ENCODE data around the gene SEMA3F.
"Not testable (repeated sequence)": the region's sequence is repeated elsewhere in the genome, so short reads cannot be mapped to it uniquely, and the experiment has no call there.

SEMA3F gene

DNA sequence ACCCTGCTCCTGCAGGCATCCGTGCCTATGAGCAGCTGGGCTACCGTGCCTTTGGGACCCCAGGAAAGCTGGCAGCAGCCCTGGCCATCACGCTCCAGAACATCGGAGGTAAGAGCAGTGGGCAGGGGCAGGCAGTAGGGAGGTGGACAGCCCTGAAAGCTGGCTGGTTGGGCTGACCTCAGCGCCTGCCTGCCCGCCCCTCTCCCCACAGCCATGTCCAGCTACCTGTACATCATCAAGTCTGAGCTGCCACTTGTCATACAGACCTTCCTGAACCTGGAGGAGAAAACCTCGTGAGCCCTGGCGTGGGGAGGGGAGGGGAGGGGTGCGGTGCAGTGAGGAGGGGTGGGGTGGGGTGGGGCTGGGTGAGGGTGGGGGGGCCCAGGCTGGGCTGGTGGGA, 60.4 kb downstream of the SEMA3F start:
- no peak for DNase-seq

DNA sequence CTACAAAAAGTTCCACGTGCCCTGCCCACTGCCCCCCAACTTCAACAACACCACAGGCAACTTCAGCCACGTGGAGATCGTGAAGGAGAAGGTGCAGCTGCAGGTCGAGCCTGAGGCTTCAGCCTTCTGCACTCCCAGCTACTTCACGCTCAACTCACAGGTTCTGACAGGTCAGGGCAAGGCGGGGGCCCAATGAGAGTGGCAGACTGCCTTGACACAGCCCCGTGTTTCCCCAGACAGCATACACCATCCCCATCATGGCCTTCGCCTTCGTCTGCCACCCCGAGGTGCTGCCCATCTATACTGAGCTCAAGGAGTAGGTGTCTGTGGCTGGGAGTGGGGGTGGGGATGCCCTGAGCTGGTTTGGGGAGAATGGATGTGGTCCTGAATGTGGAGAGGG, 62.6 kb downstream of the SEMA3F start:
- DNase-seq = no peak

DNA sequence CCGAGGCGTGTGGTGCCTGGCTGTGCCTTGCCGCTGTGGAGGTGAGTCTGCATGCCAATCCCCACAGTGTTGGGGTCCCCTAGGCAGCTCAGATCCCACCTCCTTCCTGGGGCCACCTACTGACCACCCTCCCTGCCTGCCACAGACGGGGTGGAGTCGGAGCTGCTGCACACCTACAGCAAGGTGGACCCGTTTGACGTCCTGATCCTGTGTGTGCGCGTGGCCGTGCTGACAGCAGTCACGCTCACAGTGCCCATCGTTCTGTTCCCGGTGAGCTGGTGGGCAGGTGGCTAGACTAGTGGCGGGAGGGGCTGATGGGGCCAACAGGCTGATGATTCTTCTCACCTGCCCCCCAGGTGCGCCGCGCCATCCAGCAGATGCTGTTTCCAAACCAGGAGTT, 63.3 kb downstream of the SEMA3F start:
- no peak for DNase-seq

DNA sequence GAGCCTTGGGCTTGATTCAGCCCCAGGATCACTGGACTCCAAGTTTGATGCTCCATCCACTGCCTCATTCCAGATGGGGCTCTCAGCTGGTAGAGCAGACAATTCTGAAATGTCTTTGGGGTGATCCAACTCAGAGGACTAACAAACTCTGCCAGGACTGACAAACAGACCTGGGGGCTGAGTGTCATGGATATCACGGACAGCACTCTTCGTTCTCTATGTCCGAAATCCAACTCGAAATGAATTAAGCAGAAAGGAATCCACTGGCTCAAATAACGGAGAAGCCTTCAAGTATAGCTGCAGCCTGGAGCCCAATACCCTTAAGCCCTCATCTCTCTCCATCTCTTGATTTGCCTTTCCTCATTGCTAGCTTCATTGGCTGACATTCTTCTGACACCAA, 64.2 kb downstream of the SEMA3F start:
- DNase-seq = no peak

DNA sequence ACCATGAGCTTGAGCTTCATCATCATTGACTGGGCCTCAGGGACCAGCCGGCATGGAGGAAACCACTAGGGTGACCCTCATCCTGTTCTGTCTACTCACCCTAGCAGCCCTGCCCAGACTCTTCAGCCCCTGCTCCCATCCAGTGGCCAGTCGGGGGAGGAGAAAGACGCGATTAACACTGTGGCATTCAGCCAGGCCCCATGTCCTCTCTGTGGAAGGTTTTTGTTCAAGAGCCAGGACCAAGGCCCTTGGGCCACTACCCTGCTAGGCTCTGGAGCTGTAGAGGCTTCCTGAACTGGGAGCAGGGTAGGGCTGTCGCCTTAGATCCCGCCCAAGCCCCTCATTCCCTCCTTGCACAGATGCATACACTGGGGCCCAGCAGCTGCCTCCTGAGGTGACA, 65.0 kb downstream of the SEMA3F start:
- DNase-seq = no peak

DNA sequence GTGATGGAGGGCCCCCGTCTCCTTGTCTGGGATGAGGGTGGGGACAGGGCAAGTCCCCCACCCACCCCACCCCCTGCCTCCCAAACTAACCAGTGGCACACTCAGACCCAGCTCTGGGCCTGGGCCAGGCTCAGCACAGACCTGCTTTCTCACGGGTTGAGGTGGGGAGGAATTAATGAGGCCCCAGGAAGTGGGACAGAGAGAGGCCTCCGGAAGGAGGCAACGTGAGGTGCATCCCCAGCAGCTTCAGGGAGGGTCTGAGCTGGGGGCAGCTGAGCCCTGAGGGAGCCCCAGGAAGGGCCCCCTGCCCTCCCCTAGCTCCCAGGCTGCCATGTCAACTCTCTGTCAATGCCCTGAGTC, 65.9 kb downstream of the SEMA3F start:
- no peak for DNase-seq

DNA sequence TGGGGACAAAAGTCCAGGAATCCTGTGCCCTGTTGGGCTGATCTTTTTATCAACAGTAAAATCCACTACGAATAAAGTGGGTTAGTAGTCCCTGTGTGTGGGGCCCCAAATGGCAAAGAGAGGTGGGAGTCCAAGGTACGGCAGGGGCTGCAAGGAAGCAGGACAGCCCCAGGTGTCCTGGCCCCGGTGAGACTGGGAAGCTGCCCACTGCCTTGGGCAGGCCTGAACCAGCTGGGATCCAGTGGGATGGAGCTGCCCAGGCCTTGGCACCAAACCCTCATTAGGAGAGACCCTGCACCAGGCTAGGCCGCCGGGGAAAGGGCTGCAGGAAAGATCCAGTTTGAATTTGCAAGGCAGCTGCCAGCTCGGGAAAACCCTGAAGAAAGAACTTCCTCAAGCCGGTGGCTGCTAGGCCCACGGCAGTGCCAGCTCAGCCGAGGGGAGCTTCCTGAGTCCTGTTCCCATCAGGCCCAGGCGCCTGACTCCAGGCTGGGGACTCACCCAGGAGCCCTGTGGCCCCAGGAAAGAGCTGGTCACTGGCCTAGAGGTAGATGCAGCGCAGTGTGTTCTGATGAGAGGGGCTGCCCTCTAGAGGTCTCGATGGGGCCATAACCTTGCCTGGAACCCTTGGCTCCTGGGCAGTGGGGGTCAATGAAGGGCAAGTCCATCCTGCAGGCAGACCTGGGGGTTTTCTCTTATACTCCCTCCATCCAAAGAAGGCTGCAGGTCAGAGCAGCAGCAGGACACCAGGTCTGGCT, 66.5 kb downstream of the SEMA3F start:
- DNase-seq = no peak

DNA sequence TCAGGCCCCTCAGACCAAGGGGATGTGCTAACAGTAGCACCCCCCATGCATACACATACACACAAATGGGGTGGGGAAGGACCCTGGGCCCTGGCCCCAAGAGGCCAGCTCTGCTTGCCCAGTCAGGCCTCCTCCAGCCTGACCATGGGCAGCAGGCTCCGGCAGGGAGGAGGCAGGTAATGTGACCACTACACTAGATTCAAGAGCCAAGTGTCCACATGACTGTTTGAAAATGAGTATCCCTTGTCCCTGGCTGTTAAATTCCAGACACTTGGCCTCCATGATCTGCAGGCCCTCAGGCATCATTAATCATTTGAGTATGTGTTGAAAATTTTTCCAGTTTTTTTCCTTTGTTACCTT, 67.0 kb downstream of the SEMA3F start:
- DNase-seq = no peak

DNA sequence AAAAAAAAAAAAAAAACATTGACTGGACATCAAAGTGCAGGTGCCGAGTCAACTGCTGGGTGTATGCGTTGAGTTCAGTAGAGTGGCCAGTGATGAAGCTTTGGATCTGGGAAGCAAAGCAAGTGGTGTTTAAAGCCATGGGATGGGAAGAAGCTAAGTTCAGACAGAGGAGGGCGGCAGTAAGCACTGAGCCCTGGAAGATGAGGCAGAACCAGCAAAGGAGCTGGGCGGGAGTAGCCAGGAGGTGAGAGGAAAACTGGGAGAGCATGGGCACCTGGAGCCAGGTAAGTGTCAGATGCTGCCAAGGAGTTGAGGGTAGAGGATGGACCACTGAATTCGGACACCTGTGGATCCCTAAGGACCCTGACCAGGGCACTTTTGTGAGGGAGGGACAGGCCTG, 69.5 kb downstream of the SEMA3F start:
- no peak for DNase-seq

DNA sequence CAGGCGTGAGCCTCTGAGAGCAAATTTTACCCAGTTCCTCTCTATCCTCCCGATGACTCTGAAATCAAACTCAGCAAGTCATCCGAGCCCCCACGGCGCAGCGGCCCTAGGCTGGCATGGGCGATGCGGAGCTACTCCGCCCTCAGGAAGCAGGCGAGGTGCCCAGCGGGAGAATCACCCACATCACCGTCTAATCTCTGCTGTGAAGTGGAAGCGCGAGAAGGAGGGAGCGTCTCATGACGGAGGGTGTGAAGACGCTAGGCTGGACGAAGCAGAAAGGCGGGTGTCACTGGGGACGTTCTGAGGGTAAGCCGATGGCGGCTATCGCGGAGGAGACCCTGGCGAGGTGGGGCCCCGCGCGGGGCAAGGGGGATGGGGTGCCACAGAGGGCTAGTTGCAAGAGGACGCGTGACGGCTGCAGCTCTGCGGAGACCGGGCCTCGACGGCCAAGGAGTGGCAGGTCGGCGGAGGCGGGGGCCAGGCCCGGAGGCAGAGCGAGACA, 71.8 kb downstream of the SEMA3F start:
- DNase-seq = no peak

DNA sequence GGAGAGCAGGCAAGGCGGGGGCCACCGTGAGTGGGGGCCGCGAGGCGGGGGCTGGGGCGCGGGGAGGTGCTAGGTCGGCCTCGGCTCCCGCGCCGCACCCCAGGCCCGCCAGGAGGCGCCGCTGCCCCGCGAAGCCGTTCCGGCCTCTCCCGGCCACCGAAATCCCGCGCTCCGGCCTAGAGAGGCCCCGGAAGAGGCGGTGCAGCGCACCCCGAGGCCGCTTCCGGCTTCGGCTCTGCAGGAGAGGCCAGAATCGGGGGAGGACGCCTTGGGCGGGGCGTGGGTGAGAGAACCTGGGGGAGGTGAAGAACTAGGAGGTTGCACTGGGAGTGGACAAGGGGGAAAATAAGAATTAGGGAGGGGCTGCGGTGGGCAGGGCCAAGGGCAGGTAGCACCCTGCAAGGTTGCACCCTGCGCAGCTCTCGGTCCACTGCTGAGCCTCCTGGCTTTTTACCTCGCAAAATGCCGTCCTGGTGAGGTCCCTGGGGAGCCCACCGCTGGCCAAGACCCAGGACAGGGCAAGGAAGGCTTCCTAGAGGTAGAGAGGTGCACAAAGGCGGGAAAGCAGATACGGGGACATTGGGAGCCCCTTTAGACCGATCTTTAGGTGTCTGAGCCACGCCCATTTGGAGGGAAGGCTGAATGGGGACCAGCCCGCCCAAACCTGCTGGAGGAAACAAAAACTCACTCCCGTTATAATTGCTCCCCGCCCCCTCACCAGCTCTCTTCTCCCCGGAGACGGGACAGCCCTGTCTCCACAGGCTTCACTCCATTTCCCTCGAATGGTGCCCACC, 72.5 kb downstream of the SEMA3F start:
- DNase-seq = peak; percentile 56

DNA sequence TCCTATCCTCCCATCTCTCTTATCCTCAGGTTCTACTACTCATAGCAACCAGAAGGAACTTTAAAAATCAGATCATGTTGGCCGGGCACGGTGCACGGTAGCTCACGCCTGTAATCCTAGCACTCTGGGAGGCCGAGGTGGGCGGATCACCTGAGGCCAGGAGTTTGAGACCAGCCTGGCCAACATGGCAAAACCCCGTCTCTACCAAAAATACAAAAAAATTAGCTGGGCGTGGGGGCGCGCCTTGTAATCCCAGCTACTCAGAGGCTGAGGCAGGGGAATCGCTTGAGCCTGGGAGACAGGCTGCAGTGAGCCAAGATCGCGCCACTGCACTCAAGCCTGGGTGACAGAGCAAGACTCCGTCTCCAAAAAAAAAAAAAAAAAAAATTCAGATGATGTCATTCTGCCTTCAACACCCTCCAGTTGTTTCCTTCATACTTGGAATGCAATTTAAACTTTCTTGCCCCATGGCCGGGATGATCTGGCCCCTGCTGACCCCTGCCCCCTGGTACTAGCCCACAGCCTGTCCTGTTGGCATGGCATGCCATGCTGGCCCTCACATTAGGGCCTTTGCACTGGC, 73.2 kb downstream of the SEMA3F start:
- DNase-seq = not testable (repeated sequence)

DNA sequence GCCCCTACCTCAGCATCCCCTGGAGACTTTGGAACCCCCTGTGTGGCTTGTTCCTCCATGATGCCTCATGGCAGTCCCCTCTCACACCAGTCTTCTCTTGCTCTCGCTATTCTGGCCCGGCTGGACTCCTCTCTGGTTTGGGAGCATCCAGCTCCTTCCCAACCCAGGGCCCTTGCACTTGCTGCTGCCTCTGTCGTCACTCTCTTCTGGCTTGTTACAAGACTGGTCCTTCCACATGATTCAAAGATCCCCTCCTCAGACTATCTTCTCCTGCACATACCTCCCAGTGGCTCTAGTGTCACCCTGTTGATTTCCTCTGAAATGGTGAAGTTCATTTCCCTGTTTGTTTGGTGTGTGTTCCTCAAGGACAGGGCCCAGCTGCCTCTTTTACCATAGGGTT, 74.4 kb downstream of the SEMA3F start:
- DNase-seq = no peak

DNA sequence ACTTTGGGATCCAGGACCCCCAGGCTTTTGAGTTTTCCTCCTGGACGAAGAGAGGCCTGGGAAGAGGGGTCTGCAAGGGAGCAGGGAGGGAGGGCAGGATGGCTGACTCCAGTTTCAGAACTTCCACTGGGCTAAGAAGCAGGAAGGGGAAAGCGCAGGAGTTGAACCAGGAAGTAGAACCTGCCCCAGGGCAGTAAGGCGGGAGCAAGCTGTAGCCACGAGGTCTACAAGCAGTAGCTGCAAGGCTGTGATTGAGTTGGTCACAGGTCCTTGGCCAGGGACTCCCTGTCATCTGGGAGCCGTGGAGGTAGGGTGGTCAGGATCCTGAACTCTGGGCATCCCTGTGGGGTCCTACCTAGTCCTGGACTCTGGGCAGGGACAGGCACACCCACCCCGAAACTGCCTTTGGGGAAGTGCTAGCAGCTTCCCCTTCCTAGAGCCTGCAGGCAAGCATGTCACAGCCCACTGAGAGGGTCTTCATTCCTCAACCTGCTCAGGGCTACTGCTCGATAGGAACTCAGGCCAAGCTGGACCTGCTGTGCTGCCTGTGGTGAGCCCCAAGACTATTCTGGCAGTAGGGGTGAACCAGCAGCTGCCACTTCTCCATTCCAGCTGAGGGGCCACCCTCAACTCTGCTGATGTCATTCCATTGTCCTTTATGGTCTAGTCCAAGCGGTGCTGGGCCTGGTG, 75.1 kb downstream of the SEMA3F start:
- DNase-seq = no peak

DNA sequence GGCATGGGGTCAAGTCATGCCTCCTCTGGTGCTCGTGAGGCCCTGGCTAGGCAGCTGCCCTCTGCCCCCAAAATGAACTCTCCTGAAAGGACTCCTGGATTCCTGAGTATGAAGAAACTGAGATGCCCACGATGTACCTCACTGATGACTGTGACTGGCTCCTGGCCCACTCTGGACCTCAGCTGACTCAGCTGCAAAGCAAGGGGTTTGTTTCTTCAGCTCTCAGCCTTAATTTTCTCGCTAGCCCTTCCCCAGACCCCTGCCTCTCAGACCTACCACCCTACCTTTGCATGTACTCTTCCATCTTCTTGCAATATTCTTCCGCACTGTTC, 75.6 kb downstream of the SEMA3F start:
- DNase-seq = no peak

DNA sequence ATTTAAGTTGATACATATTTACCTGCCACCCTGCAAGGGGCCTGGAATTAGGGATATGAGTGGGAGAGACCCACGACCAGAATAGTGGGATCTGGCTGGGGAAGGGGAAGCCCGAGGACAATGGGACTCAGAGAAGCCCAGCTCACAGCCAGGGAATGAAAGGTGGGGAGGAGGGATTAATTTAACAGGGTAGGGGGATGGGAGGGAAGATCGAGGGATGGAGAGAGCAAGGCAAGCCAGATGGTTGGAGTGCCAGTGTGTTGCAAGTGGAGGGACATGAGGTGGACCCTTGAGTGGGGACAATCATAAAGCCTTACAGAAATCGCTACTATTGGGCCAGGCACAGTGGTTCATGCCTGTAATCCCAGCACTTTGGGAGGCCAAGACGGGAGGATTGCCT, 76.5 kb downstream of the SEMA3F start:
- no peak for DNase-seq

DNA sequence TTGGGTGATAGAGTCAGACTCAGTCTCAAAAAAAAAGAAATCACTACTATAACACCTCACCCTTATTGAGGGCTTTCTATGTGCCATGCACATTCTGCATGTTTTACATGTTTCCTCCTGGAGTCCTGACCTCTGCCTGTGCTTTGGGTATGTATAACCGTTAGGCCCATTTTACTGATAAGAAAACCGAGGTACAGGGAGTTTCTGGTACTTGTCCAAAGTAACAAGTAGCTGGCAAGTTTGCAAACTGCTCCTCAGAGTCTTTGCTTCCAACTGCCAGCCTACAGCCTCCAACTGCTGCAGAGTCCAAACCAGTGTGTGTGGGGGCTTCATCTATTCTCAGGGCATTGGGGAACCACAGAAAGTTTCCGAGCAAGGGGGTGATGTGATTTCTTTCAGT, 77.2 kb downstream of the SEMA3F start:
- no peak for DNase-seq

DNA sequence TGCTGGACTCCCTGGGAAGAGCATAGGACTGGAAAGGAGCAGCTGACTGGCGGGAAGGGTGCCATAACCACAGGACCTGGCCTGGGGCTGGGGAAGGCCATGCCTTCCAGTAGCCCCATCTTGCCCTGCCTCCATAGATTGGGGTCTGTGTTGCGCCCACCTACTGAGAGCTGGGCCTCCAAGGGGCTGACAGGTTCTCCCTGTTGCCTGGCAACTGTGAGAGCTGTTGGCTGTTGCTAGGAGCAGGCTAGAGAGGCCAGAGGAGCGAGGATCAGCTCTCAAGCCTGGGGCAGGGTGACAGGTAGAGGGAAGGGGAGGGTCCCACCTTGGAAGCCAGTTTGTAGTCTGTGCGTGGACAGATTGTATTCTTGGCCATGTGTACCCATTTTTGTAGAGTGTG, 78.1 kb downstream of the SEMA3F start:
- no peak for DNase-seq

DNA sequence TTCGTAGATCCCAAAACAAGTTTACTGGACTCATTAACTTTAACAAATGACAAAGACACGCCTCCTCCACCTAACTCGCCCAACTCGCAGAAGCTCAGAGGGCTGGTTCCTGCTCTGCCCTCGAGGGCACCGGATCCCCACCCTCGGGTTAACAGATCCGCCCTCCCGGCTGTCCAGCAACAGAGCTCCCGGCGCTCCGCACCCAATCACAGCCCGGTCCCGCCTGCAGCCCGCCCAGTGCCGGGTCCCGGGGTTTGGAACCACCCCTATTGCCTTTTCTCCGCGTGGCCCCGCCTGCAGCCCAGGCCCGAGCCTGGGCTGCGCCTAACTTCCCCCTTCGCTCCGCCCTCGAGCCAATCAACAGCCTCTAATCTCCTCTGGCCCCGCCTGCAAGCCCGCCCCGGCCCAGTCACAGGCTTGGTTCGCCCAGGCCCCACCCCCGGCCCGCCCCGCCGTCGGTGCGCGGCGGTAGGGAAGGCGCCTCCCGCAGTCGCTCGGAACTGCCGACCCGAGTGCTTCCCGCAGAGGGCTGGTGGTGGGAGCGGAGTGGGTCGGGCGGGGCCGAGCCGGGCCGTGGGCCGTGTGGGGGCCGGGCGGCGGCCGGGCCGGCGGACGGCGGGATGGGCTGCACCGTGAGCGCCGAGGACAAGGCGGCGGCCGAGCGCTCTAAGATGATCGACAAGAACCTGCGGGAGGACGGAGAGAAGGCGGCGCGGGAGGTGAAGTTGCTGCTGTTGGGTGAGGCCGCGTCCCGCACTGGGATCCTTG, 80.8 kb downstream of the SEMA3F start, which contains the start of gene GNAI2:
Gene GNAI2 (plus strand): TSS at position 489 of the 768 bp plus-strand sequence. CDS start 132 bp downstream, at position 621.
- peak; percentile 58 for DNase-seq

DNA sequence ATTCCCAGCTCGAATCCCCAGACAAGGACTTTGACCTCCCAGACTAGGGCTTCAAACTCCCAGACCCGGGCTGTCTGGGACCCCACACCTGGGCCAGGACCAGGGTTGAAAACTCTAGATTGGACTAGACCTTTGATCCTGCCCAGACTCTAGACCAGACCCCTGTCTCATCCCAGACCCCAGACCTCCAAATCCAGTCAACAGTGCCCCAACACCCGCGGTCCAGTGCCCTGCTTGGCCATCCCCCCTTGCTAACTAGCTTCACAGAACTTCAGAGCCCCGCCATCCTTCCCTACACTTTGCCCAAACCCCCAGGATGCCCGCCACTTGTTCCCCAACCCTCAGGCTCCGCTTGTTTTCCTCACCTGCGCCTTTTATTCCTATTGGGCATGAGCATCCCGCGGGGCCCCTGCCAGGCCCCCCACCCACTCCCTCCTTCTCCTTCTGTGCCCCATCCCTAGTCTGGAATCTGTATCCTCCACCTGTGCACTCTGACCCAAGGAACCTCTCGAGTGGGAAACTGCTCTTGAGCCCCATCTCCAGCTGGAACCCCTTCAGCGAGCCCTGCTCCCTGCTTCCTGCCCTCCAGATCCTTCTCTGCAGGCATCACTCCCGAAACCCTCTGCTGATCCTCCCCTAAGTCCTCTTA, 81.5 kb downstream of the SEMA3F start:
- DNase-seq = no peak

DNA sequence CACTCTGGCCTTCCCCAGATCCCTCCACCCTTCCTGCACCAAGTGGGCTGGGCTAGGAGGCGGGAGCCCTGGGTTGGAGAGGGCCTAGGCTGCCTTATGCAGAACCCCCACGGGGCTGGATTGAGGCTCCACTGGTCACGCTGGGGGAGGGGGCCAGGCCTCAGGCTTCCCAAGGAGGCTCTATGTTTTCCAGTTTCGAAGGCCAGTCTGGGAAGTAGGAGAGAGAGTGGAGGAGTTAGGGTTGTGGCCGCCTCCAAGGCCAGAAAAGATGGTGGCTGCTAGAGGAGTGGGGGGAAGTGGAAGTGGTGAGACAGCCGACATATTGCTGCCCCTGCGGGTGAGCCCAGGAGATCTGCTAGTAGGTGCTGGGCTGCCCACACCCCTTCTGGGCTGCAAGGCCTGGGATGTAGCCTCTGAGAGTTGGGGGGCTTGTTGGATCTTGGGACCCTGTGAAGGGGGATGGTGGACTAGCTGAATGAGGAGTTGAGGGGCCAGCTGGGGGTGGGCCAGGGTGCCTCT, 82.1 kb downstream of the SEMA3F start:
- DNase-seq = no peak

All from NCI-H1436 treated with DMSO at 0.1 percent for 48 hours (cell line).